ENCODE results near the gene MYL6B. TPM values are rescaled to one million over a fixed set of nuclear protein-coding genes. Genes with fewer than 3 reads are reported as not detected.
A peak's percentile ranks its signal among the peaks of the same experiment; 100 is the strongest.
"Not testable (repeated sequence)": the region's sequence is repeated elsewhere in the genome, so short reads cannot be mapped to it uniquely, and the experiment has no call there.

MYL6B gene
- total RNA-seq, 1 donor from 2014 or later = 103 TPM

DNA sequence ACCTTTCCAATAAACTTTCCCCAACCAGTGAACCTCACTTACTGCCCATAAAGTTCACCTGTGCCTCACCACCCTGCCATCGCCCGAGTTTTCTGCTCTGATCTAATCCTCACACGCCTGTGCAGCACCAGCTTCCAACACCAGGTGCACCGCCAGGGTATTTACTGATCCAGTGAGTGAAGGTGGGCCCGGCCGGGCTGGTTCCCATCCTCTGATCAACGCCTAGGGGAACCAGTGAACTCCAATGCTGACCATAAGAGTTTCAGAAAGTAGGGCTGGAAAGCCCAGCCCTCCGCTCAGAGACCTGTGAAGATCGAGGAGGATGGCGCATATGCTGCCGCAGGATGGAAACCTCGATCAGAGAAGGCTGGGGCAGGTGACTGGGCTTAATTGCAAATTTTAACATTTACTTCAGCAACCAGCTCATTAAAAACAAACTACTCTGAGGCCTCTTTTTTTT lies 685 bp upstream of the MYL6B start:
- no peak for DNase-seq (ENCODE audit: extremely low read depth, low read depth, low spot score)

- DNase-seq (ENCODE audit: extremely low read depth, low read depth, low spot score) = no peak
Observed at GRCh38 chr12:56152756-56153677, 630 bp downstream of the MYL6B start.

DNA sequence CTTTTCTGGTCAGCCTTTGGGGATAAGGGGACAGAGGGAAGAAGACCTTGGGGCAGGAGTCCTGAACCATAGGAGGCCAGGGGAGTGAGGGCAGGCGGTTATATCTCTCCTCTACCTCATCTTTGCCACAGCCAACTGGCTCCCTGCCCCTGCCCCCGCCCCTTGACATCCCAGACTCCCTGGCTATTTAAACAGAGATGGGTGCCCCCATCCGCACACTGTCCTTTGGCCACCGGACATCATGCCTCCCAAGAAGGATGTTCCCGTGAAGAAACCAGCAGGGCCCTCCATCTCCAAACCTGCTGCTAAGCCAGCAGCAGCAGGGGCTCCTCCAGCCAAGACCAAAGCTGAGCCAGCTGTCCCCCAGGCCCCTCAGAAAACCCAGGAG lies 1.3 kb downstream of the MYL6B start:
- no peak for DNase-seq (ENCODE audit: extremely low read depth, low read depth, low spot score)

DNA sequence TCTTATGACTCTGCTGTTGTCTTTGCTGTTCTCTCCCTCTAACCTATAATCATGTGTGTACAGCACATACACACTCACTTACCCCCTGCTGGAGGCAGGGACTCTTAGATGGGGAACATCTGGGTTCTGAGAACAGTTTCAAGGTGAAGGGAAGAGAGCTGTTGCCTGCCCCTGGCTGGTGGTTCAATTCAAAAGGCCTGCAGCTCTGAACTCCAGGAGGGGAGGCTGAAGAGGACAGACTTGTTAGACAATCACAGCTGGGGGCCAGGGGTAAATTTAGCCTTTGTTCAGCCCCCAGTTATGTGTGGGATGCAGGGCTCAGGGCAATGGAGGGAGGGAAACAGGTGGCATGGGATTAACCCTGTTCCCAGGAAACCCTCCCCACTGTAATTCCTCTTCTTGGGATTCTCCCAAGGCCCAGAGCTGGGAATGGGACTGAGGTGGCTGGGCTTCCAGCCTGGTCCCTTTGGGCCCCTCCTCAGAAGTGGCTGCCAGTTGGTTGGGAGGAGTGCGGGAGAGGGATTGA lies 1.9 kb downstream of the MYL6B start:
- DNase-seq (ENCODE audit: extremely low read depth, low read depth, low spot score) = no peak

DNA sequence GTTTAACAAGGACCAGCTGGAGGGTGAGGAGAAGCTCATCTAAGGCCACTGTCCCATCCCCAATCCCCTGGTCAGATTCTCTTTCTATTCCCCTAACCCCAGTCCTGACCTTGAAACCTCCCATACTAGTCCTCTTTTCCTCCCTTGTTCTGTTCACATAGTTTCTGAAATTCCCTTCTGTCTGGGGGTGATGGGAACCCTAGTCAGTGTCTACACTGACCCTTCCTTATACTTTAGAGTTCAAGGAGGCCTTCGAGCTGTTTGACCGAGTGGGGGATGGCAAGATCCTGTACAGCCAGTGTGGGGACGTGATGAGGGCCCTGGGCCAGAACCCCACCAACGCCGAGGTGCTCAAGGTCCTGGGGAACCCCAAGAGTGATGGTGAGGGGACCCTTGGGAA lies 2.4 kb downstream of the MYL6B start:
- no peak for DNase-seq (ENCODE audit: extremely low read depth, low read depth, low spot score)

DNA sequence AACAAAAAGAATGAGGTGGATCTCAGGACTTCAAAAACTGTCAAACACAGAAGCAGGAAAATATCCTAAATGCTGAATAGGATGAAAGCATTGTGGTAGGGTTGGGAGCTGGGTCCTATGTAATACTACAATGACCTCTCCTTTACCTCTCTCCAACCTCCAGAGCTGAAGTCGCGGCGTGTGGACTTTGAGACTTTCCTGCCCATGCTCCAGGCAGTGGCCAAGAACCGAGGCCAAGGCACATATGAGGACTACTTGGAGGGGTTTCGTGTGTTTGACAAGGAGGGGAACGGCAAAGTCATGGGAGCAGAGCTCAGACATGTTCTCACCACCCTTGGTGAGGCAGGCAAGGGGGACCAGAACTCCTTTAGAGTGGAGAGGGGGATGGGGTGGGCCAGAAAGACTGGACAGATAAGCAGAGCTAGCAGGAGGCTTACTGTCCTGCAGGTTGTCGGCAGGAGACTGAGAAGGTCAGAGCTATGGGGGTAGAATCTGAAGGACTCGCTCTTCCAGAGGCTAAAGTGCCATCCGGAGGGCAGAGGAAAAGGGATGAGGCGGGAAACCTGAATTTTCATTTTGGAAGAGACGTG lies 3.0 kb downstream of the MYL6B start:
- DNase-seq (ENCODE audit: extremely low read depth, low read depth, low spot score) = no peak

GRCh38 chr12:56156464-56157200 lies 4.2 kb downstream of the MYL6B start:
- not testable (repeated sequence) for DNase-seq (ENCODE audit: extremely low read depth, low read depth, low spot score)

- DNase-seq (ENCODE audit: extremely low read depth, low read depth, low spot score) = no peak
Observed at GRCh38 chr12:56157201-56158028, 5.0 kb downstream of the MYL6B start.

DNA sequence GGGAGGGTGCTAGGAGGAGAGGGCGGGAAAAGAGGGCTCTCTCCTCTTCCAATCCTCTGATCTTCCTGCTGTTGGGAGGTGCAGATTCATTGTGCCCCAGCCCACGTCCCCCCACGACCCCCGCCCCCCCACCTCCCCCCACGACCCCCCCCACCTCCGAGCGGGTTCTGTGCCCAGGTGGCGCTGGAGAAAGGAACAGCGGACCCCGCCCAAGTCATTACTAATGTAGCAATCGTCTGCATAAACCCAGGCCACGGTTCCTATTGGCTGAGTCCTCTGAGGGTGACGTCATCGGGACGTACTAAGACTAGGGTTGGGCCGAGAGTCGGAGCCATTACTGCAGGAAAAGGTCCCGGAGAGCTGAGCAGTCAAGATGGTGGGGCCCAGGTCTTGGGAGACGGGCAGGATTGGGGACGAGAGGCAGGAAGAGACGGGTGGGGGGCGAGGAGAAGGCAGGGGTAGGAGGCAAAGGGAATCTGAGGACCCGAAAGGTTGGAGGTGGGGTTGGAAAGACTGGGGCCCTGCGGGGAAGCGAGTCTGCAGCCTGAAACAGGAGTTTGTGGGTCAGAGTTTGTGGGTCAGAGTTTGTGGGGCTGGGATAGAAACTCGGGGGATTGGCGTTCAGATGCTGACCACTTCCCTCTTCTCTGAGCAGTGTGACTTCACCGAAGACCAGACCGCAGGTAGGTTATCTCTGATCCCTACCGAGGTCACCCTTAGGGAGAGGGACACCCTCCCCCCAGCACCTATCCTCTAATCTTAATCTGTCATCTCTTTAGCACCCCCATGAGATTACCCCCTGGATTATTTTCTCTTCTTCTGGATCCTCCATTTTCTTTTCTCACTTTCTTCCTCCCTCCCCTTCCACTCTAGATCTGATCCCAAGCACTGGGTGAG lies 5.9 kb downstream of the MYL6B start, which contains the start of gene MYL6:
MYL6 (plus strand) TSS at position 331 of the 897 bp plus-strand sequence; CDS start at position 374, 43 bp downstream.
- DNase-seq (ENCODE audit: extremely low read depth, low read depth, low spot score) = peak; percentile 94

GRCh38 chr12:56158926-56159461 lies 6.6 kb downstream of the MYL6B start:
- no peak for DNase-seq (ENCODE audit: extremely low read depth, low read depth, low spot score)

- DNase-seq (ENCODE audit: extremely low read depth, low read depth, low spot score) = no peak
Observed at GRCh38 chr12:56159482-56160192, 7.2 kb downstream of the MYL6B start.

GRCh38 chr12:56160193-56160763 lies 7.9 kb downstream of the MYL6B start:
- DNase-seq (ENCODE audit: extremely low read depth, low read depth, low spot score) = no peak

DNA sequence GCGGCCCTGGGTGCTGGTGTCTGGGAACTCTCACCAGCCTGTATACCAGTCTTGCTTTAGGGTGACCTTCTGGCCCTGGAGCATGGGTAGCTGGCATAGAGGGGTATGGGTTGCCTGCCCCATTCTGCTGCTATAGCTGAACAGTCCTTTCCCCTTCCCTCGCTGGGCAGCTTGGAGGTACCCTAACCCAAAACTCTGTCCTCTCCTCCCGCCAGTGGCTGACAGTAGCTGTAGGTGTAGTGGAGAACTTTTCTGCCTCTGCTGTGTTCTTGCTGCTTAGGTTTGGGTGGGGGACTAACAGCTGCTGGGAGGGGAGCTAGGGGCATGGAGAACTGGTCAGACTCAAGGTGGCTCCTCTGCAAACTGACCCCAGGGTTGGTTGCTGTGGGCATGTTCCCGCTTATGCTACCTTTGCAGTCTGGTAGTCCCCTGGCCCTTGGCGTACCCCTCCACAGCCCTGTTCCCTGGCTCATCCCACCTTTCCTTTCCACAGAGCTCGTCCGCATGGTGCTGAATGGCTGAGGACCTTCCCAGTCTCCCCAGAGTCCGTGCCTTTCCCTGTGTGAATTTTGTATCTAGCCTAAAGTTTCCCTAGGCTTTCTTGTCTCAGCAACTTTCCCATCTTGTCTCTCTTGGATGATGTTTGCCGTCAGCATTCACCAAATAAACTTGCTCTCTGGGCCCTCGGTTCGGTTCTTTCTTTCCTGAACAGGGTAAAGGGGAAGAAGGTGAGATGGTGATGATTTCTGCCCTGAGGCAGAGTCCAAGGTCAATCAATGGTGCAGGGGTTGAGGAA lies 8.7 kb downstream of the MYL6B start:
- no peak for DNase-seq (ENCODE audit: extremely low read depth, low read depth, low spot score)

GRCh38 chr12:56161690-56162351 lies 9.4 kb downstream of the MYL6B start:
- no peak for DNase-seq (ENCODE audit: extremely low read depth, low read depth, low spot score)

- DNase-seq (ENCODE audit: extremely low read depth, low read depth, low spot score) = no peak
Observed at GRCh38 chr12:56162468-56163290, 10.3 kb downstream of the MYL6B start.
